Mammary epithelial cell (primary cell): ENCODE data around the gene SETD5.

Source experiments
- EZH2 ChIP-seq: IDR thresholded peaks from 2 replicates; pipeline ENCODE4 v1.6.1; 2012; ENCODE audit warnings: low read length, inconsistent platforms, borderline replicate concordance
- TF ChIP-seq, protein P1 (sequence below), 2 donors: IDR thresholded peaks in 1 of 2; conservative IDR thresholded peaks in 1 of 2; 2 replicates each; pipeline ENCODE4 v1.5.1; 2011 to 2012; ENCODE audit warnings: inconsistent platforms in 2 of 2, low read length in 2 of 2, mild to moderate bottlenecking in 2 of 2, control low read depth in 1 of 2, low read depth in 1 of 2; ENCODE audit not compliant: insufficient read depth in 1 of 2; ENCODE audit errors: extremely low read depth in 1 of 2

DNA sequence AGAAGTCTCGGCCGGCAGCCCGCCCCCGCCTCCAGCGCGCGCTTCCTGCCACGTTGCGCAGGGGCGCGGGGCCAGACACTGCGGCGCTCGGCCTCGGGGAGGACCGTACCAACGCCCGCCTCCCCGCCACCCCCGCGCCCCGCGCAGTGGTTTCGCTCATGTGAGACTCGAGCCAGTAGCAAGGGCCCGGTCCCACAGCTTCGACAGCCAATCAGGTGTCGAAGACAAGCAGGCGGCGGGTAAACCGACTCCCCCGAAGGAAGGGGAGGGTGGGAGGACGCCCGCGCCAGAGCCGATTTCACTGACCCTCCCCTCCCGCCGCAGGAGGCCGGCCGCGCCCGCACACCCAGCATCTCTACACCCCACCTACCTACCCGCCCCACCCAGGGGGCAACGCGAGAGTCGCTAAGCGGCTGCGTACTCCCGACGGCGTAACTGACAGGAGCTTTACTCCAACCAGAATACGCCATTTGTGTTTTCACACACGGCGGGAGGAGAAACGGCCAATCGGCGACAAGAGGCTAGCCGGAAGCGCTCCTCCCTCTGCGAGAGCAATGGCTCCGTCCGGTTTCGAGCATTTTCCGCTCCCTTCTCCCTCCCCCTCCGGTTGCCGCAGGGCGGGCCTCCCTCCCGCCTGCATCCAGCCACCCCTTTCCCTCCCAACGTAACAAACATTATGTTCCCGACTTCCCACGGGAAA lies 633 bp upstream of the SETD5 start:
- TF ChIP-seq, protein P1, sequence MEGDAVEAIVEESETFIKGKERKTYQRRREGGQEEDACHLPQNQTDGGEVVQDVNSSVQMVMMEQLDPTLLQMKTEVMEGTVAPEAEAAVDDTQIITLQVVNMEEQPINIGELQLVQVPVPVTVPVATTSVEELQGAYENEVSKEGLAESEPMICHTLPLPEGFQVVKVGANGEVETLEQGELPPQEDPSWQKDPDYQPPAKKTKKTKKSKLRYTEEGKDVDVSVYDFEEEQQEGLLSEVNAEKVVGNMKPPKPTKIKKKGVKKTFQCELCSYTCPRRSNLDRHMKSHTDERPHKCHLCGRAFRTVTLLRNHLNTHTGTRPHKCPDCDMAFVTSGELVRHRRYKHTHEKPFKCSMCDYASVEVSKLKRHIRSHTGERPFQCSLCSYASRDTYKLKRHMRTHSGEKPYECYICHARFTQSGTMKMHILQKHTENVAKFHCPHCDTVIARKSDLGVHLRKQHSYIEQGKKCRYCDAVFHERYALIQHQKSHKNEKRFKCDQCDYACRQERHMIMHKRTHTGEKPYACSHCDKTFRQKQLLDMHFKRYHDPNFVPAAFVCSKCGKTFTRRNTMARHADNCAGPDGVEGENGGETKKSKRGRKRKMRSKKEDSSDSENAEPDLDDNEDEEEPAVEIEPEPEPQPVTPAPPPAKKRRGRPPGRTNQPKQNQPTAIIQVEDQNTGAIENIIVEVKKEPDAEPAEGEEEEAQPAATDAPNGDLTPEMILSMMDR (conservative IDR thresholded peaks at IDR 0.05 in 1 of 2, IDR thresholded peaks at IDR 0.05 in 1 of 2; ENCODE audit: extremely low read depth in 1 of 2, insufficient read depth in 1 of 2, low read depth in 1 of 2, low read length in 2 of 2), result no peak
- TF ChIP-seq EZH2, result no peak
